NCI-H1092 treated with DMSO at 0.1 percent for 48 hours (cell line): ENCODE data around the gene IL23A.
A peak's percentile ranks its signal among the peaks of the same experiment; 100 is the strongest.
"Not testable (repeated sequence)": the region's sequence is repeated elsewhere in the genome, so short reads cannot be mapped to it uniquely, and the experiment has no call there.

Experiments
- DNase-seq: peaks from one replicate; lab custom pipeline; 2025; lab: John Stamatoyannopoulos, UW

The IL23A gene, protein sequence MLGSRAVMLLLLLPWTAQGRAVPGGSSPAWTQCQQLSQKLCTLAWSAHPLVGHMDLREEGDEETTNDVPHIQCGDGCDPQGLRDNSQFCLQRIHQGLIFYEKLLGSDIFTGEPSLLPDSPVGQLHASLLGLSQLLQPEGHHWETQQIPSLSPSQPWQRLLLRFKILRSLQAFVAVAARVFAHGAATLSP

DNA sequence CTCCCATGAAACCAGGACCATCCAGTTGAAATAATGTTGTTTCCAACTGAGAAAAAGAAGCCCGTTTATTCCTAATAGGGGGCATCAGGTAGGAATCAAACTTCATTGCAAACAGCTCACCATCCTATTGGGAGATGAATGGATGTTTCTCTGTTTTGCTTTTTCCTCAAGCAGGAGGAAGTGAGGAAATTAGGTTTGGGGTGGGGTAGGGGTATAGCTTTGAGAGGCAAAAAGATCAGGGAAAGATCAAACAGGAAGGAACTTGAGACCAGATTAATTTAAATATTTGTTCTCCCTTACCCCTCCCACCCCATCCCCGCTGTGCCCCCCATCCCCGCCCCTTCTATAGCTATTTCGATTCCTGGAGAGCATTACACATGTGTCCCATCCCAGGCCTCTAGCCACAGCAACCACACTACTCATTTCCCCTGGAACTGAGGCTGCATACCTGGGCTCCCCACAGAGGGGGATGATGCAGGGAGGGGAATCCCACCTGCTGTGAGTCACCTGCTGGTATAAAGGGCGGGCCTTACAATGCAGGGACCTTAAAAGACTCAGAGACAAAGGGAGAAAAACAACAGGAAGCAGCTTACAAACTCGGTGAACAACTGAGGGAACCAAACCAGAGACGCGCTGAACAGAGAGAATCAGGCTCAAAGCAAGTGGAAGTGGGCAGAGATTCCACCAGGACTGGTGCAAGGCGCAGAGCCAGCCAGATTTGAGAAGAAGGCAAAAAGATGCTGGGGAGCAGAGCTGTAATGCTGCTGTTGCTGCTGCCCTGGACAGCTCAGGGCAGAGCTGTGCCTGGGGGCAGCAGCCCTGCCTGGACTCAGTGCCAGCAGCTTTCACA, at the start of gene IL23A:
Gene IL23A, plus strand, starts transcription at position 577 of the 850 bp plus-strand sequence. Its CDS starts 161 bp downstream, at position 738.
- no peak for DNase-seq

DNA sequence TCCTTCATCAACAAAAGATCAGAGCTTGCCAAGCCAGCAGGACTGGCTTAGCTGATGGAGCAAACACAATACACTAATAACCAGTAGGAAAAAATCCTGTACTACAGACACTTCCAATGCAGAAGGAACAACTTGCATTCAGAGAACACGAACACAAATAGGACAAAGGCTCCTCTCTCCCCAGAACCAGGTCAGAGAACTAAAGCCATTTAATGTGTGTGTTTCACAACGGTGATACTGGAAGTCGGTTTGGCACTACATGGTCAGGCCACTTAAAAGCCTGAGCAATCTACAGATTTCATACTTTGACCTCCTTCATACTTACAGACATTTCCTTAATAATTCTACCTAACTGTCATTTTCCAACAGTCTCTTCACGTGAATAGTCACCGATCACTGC, 44.9 kb upstream of the IL23A start:
- no peak for DNase-seq

DNA sequence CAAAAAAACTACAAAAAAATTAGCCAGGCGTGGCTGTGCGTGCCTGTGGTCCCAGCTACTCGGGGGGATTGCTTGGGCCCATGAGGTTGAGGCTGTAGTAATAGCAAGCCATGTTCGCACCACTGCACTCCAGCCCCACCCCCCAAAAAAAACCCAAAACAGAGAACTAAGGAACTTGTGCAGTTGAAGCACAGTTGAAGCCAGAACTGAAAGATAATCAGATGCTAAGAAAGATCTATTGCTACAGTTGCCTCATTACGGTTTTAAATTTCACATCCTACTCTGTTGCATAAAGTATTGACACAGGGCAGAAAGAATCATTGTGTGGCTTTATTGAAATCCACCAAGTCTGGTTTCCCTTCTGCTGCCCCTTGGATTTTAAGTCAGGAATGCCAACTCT, 42.4 kb upstream of the IL23A start:
- no peak for DNase-seq

DNA sequence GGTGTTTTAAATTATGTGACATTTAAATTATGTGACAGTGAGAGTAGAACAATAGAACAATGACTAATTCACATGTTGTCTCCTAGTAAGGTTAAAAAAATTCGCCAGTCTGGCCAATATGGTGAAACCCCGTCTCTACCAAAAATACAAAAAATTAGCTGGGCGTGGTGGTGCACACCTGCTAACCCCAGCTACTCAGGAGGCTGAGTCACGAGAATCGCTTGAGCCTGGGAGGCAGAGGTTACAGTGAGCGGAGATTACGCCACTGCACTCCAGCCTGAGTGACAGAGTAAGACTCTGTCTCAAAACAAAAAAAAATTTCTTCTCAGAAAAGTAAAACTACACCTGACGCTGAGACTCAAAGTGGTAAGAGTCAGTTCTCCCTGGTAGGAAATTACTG, 41.3 kb upstream of the IL23A start:
- DNase-seq, result no peak

DNA sequence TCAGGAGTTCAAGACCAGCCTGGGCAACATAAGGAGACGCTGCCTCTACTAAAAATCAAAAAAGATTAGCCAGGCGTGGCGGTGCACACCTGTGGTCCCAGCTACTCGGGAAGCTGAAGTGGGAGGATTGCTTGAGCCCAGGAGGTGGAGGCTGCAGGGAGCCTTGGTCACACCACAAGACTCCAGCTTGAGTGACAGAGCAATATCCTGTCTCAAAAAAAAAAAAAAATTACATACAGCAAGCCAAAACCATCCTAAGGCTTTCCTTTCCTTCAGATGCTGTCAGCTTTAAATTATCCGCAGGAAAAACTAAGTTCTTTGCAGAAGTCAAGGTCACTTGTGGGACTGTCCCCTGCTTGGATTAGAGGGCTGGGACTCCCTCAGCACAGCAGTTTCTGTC, 39.9 kb upstream of the IL23A start:
- no peak for DNase-seq

DNA sequence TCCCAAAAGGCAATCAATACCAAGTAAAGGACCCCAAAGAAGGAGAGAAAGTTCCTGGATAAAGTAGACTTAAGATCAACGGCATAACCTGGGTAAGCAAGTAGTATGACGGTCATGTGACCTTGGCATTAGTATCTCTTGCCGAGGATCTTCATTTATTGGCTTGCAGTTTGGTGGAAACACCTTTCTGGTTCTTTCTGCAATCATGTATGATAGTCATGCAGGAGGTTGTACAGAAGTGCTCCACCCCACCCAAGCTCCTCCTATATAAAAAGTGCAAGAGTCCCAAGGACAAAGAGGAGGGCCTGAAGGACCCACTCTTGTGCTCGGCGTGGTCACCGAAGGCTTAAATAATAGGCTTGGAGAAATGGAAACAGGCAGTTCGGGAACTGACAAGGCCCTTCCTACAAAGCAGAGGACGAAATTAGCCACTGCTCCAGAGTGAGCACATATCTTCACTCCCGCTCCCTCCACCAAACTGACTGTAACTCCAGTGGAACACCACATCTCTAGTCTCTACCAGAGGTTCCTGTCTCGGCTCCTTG, 39.3 kb upstream of the IL23A start:
- DNase-seq, result no peak

DNA sequence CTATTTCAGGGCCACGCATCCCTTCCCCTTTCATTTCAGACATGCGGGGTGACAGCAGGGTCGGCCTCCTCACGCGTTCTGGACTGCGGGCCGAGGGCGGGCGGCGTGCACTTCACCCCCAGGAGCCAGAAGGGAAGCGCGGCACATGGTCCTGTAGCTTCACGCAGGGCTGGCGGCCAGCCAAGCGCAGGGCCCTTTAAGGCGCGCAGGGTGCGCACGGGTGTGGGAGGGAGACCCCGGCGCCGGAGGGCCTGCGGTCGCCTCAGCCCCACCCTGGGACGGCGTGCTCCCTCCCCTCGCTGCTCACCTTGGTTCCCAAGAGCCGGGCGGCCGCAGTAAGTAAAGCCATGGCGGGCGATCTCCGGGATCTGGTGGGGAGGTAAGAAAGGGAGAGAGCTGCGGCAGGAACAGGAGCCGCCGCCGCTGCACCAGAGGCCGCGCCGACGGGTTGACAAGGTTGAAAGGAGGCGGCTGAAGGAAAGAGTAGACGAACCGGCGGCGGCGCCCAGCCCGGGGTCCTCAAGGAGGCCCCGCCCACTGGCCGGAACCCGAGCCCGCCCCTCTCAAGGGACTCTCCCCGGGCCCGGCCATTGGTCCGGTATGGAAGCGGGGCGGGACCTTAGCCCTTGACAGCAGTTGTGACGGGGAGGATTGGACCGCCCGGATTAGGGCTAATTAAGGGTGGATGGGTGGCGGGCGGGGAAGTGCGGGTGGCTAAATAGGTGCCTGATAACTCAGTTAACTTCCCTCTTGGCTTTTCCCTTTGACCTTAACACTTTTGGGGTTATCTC, 38.6 kb upstream of the IL23A start, which contains the start of gene CS:
Gene CS, minus strand, starts transcription at position 478 of the 791 bp plus-strand sequence. Its CDS starts 129 bp downstream, at position 349.
- DNase-seq, result peak; percentile 95

DNA sequence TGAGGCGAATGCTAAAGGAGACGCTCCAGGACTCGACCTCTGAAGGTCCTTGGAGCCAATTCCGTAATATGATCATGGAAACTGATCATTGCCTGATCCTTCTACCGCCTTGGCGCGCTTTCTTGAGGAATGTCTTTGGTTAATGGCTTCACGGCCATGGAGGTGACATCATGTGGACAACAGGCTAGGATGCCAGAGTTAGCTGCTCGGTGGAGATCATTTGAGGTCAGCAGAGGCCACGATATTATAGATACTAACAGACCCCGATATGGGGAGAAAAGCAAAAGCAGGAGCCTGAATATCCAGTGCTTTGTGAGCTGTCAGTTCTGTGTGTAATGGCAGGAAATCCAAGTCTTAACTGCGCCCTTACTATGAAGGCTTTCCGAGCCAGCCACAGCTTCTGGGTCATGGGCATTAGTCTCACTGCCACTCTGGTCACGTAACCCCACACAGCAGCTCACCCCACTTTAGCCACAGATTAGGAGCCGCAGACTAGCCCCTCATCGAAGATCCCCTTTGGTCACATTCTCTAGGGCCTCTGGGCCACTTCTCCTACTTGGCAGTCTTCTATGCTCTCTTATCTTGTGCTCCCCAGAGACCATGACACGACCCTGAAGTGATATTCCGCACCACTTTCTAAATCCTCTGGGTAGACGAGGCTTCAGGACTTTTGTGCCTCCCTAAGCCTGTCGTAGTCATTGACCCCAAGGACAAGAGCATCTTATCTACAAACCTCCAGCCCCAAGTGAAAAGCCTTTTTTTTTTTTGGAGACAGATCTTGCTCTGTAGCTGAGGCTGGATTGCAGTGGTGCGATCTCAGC, 37.8 kb upstream of the IL23A start:
- no peak for DNase-seq

DNA sequence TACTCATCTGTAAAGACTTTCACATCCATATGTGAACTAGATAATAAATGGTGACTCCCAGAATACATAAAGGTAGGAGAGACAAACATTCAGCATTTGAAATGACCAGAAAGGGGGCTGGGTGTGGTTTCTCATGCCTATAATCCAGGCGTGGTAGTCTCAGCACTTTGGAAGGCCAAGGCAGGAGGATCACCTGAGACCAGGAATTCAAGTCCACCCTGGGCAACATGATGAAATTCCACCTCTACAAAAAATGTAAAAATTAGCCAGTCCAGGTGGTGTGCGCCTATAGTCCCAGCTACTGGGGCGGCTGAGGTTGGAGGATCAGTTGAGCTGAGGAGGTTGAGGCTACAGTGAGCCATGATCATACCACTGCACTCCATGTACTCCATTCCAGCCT, 34.4 kb upstream of the IL23A start:
- no peak for DNase-seq

DNA sequence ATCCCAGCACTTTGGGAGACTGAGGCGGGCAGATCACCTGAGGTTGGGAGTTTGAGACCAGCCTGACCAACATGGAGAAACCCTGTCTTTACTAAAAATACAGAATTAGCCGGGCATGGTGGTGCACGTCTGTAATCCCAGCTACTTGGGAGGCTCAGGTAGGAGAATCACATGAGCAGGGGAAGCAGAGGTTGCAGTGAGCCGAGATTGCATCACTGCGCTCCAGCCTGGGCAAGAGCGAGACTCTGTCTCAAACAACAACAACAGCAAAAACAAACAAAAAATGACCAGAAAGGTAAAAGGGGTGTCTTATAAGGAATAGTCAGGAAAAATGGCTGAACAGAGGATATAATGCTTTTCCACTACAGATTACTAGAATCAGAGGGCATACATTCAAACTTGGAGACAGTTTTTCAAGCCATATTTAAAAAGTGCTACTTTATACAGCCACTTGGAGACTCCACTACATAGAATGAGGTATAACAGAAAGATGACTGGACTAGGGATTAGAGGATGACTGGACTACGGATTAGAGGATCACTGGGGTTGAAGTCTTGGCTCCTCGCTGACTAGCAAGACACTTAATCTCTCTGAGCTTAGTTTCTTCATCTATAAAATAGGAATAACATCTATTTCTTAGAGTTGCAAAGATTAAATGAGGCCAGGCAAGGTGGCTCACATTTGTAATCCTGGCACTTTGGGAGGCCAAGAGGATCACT, 33.7 kb upstream of the IL23A start:
- DNase-seq, result no peak

DNA sequence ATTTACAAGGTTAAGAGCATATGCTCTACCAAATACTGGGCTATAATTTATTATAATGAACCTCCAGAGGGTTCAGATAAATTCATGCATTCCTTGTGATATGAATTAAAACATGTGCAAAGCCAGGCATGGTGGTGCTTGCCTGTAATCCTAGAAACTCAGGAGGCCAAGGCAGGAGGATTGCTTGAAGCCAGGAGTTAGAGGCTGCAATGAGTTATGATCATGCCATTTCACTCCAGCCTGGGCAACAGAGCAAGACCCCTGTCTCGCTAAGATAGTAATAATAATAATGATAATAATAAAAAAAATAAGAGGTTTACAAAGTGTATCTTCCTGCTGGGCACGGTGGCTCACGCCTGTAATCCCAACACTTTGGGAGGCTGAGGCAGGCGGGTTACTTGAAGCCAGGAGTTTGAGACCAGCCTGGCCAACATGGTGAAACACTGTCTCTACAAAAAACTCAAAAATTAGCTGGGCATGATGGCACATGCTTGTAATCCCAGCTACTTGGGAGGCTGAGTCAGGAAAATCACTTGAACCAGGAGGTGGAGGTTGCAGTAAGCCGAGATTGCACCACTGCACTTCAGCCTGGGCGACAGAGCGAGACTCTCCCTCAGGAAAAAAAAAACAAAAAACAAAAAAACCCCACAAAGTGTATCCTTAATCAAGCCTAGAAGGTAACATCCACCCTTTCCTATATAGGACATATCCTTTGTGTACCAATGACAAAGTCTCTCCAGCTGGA, 31.3 kb upstream of the IL23A start:
- no peak for DNase-seq

DNA sequence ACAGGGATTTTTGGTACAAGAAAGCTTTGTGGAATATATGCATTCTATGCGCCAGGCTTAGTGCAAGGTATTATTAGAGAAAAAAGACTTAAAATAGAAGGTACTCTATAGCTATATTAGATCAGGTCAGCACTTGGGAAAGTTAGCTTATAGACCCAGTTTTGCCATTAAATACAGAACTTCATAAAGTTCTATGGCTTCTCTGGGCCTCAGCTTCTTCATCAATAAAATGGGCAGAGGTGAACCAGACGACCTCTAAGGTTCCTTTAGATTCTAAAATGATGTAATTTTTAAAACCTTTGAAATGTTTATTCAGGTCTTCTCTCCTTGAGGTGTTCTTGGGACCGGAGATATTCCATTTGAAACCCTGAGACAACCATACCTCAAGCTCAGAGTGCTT, 30.0 kb upstream of the IL23A start:
- DNase-seq, result no peak

DNA sequence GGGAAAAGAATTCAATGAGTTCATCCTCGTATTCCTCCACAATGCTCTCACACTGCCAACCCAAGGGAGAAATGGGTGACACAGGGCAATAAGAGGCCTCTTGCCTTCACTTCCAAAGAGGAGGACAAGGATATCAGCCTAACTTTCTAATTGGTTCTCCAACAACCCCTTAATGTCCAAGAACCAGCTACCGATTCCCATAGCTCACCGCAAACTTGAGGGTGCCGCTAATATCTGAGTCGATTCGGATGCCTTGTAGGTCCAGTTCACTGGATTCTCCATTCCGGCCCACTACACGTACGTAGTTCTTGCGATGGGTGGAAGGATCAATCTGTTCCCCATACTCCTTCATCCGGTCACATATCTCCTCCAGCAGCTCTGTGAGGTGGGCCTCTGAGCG, 27.7 kb upstream of the IL23A start:
- no peak for DNase-seq

DNA sequence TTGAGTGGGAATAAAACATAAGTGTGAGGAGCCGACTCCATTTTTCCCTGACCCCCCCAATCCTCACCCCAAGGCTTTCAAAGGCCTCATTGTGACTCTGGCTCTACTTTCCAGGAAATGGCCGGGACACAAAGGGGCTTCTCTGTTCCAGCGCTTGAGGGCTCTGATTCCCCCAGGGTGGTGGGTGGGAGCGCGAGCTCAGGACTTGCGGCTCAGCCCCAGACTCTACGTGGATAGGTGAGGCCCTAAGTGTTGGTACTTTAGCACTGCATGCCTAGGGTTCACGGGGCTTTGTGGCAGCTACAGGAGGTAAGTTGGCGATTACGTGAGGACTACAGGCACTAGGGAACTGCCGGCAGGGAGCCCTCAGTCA, 23.4 kb upstream of the IL23A start:
- no peak for DNase-seq

DNA sequence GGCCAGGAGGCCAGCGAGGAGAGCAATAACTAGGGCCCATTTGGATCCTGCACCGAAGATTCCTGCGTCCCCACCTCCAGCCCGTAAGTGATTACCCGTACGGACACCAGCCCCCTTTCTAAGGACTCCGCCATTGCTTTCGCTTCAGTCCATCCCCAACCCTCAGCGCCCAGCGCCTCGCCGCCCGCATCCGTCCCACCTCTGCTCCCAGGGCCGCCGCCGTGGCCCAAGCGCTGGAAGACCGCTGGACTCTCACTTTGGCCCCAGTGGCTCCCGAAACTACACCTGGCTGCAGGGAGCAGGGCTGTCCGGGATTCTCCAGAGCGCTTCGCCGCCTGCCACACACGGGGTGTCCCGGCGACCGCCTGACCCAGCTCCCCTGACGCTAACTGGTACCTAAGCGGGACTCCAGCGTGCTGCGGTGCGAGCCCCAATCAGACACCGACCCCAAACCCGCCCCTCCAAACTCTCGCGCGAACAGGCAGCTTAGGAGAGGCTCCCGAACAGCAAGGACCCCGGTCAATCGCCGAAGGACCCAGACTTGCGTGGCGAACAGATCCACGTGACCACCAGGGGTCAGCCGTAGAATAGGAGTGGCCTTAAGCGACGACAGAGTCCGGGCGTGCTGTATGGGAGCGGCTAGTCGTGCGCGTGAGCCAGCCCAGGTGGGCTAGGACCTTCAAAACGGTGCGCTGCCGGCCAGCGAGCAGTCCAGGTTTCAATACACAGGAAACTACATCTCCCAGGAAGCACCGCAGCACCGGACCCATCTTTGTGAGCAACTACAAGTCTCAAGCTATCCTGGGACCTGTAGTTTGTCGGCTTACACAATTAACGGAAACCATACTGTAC, 22.8 kb upstream of the IL23A start, which contains the start of gene CNPY2:
Gene CNPY2, minus strand, starts transcription at position 367 of the 852 bp plus-strand sequence. CDS start 771 bp downstream, outside the sequence.
- DNase-seq, result peak; percentile 97

DNA sequence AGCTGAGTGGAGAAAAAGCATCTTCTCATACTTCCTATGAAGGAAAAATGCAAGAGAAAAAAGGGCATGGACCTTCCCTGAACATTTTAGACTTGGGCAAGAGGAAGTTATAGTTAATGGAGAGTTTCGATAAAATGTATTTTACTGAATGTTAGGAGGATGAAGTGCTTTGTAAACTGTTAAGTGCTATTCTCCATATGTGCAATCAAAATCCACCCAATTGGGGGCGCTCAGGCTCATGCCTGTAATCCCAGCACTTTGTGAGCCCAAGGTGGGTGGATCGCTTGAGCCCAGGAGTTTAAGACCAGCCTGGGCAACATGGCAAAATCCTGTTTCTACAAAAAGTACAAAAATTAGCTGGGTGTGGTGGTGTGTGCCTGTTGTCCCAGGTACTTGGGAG, 21.0 kb upstream of the IL23A start:
- DNase-seq, result no peak

DNA sequence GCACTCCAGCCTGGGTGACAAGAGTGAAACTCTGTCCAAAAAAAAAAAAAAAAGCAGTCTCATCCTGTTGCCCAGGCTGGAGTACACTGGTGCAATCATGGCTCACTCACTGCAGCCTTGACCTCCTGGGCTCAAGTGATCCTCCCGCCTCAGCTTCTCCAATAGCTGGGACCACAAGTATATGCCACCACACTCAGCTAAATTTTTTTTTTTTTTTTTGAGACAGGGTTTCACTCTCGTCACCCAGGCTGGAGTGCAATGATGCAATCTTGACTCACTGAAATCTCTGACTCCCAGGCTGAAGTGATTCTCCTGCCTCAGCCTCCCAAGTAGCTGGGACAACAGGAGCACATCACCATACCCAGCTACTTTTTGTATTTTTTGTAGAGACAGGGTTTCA, 17.7 kb upstream of the IL23A start:
- no peak for DNase-seq

DNA sequence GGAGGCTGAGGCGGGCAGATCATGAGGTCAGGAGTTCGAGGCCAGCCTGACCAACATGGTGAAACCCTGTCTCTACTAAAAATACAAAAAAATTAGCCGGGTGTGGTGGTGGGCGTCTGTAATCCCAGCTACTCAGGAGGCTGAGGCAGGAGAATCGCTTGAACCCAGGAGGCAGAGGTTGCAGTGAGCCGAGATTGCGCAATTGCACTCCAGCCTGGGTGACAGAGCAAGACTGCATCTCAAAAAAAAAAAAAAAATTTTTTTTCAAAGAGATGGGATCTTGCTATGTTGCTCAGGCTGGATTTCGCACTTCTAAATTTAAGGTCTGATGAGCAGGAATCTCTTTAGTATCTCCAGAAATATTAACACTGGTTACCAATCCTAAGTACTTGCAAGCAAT, 17.1 kb upstream of the IL23A start:
- DNase-seq, result not testable (repeated sequence)

DNA sequence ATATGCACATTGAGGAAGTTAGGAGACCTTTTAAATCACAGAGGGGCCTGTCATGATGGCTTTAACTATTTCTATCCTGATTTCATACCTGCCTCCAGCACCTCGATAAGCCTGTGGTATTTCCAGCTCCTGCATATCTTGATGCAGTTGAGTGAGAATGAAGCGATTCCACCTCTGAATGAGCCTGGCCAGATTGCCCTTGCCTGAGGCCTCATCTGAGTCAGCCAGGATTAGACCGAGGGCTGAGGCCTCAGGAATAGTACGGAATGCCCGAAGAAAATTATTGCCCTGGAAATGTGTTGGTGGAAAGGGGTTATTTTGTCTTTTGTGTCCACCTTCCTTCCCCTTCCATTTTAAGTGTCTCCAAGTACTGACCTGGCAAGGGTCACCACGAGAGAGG, 14.5 kb upstream of the IL23A start:
- no peak for DNase-seq
